AG10803 (cell line): ENCODE data around the gene GCLM.
"Not testable (repeated sequence)": the region's sequence is repeated elsewhere in the genome, so short reads cannot be mapped to it uniquely, and the experiment has no call there.

Experiments used
- DNase-seq: peaks from one replicate; pipeline ENCODE4 v3.0.0; 2010; ENCODE audit warnings: low read depth
- H3K4me3 ChIP-seq: 2 replicates; pipeline ENCODE4 v1.5.1; 2011; ENCODE audit warnings: mild to moderate bottlenecking, low read length, control low read depth
- TF ChIP-seq, protein P1 (sequence below): conservative IDR thresholded peaks from 2 replicates; pipeline ENCODE4 v1.5.1; 2011; ENCODE audit warnings: mild to moderate bottlenecking, low read length, control low read depth, inconsistent platforms

Gene GCLM

GRCh38 chr1:93851878-93852277, 57.4 kb downstream of the GCLM start:
- no peak for DNase-seq
- no peak overlapping the region for H3K4me3 ChIP-seq
- TF ChIP-seq, protein P1, sequence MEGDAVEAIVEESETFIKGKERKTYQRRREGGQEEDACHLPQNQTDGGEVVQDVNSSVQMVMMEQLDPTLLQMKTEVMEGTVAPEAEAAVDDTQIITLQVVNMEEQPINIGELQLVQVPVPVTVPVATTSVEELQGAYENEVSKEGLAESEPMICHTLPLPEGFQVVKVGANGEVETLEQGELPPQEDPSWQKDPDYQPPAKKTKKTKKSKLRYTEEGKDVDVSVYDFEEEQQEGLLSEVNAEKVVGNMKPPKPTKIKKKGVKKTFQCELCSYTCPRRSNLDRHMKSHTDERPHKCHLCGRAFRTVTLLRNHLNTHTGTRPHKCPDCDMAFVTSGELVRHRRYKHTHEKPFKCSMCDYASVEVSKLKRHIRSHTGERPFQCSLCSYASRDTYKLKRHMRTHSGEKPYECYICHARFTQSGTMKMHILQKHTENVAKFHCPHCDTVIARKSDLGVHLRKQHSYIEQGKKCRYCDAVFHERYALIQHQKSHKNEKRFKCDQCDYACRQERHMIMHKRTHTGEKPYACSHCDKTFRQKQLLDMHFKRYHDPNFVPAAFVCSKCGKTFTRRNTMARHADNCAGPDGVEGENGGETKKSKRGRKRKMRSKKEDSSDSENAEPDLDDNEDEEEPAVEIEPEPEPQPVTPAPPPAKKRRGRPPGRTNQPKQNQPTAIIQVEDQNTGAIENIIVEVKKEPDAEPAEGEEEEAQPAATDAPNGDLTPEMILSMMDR = no peak

DNA sequence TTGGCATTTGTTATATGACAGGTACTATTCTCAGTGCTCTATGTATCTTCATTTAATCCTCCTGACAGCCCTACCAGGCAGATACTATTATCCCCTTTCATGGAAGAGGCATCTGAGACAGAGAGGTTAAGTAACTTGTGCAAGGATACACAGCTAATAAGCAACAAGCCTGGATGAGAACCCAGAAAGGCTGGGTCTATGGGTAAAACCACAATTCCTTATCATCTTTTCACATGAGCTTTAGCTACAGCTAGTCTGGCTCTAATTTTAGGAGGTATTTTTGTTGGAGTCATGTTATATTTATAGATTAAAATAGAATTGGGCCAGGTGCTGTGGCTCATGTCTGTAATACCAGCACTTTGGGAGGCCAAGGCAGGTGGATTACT, 57.9 kb downstream of the GCLM start:
- TF ChIP-seq, protein P1 = no peak
- no peak for DNase-seq
- no peak overlapping the region for H3K4me3 ChIP-seq

- H3K4me3 ChIP-seq = not testable (repeated sequence)
- TF ChIP-seq, protein P1 = peak; percentile 46
- peak; percentile 58 for DNase-seq
Measured at GRCh38 chr1:93850687-93851326, 58.4 kb downstream of the GCLM start.

DNA sequence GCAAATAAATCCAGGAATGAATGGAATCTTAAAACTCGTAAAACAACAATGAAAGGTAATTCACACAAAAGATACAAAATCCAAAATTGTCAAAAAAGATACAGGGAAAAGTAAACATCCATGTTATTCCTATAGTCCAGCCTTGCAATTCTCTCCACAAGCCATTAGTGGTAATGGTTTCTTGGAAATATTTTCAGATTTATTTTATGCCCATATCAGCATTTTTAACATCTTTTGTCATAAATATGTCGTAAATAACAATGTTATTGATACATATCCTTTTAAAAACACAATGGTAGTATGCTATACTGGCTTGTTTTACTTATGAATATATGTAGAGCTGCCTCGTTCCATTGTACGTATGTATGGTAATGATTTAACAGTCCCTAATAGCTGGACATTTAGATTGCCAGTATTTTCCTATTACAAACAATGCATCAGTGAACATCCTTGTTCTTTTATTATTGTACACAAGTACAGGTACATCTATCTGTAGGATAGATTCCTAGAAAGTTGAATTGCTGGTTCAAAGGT, 60.8 kb downstream of the GCLM start:
- peak overlapping the region; percentile 69 for H3K4me3 ChIP-seq
- DNase-seq = no peak
- TF ChIP-seq, protein P1 = no peak

- H3K4me3 ChIP-seq = peak overlapping the region; percentile 69
- DNase-seq = peak; percentile 74
- TF ChIP-seq, protein P1 = no peak
Measured at GRCh38 chr1:93847811-93848288, 61.4 kb downstream of the GCLM start.

- H3K4me3 ChIP-seq = peak overlapping the region; percentile 69
- TF ChIP-seq, protein P1 = 0 out of 2 replicates have a peak, but pooled peaks have one; percentile 4
- peak; percentile 82 for DNase-seq
Measured at GRCh38 chr1:93846992-93847810, 62.0 kb downstream of the GCLM start.
